ENCODE results near the gene ZNF718. TPM values are rescaled to one million over a fixed set of nuclear protein-coding genes. Genes with fewer than 3 reads are reported as not detected.

ZNF718 gene
- total RNA-seq, 1 experiment from 2014 or later: 15.2 TPM

- no peaks in the 10 kb centered on the region for H3K4me1 Mint-ChIP-seq (ENCODE audit: low read depth, unreplicated experiment)
- TF ChIP-seq CTCF (IDR thresholded peaks at IDR 0.05; ENCODE audit: unreplicated experiment): no peak
- H3K27me3 Mint-ChIP-seq (ENCODE audit: unreplicated experiment): no peaks in the 10 kb centered on the region
- CTCF ChIA-PET: no interaction called here
- H3K27ac Mint-ChIP-seq (ENCODE audit: unreplicated experiment): no peak overlapping the region
- DNase-seq: no peak
- intact Hi-C loops (cut with micrococcal nuclease; ENCODE audit: unreplicated experiment): no loop called here
- BruUV-seq (replicated peaks): no TSS peak
- no peak overlapping the region for H3K4me3 Mint-ChIP-seq (ENCODE audit: low read depth, unreplicated experiment)
- H3K9me3 Mint-ChIP-seq (ENCODE audit: low read depth, unreplicated experiment): peaks cover 5% of the 10 kb centered on the region
- H3K36me3 Mint-ChIP-seq (ENCODE audit: insufficient read depth, unreplicated experiment): peaks cover 19% of the 10 kb centered on the region
Measured at GRCh38 chr4:138935-139334, 14.6 kb downstream of the ZNF718 start.

- Mint-ChIP-seq H3K4me3 (ENCODE audit: low read depth, unreplicated experiment) (no peak overlapping the region), H3K4me1 (ENCODE audit: low read depth, unreplicated experiment) (no peaks in the 10 kb centered on the region), H3K27ac (ENCODE audit: unreplicated experiment) (no peak overlapping the region), H3K27me3 (ENCODE audit: unreplicated experiment) (no peaks in the 10 kb centered on the region), H3K9me3 (ENCODE audit: low read depth, unreplicated experiment) (peaks cover 9% of the 10 kb centered on the region), H3K36me3 (ENCODE audit: insufficient read depth, unreplicated experiment) (peaks cover 14% of the 10 kb centered on the region)
- no peak for DNase-seq
- BruUV-seq (replicated peaks): no TSS peak
- intact Hi-C loops (cut with micrococcal nuclease; ENCODE audit: unreplicated experiment): no loop called here
- CTCF ChIA-PET: no interaction called here
- no peak for TF ChIP-seq CTCF (IDR thresholded peaks at IDR 0.05; ENCODE audit: unreplicated experiment)
Measured at GRCh38 chr4:139691-140090, 15.4 kb downstream of the ZNF718 start.

GRCh38 chr4:146621-147020 lies 22.3 kb downstream of the ZNF718 start:
- CTCF ChIA-PET: no interaction called here
- H3K4me1 Mint-ChIP-seq (ENCODE audit: low read depth, unreplicated experiment): no peaks in the 10 kb centered on the region
- H3K9me3 Mint-ChIP-seq (ENCODE audit: low read depth, unreplicated experiment): peaks cover 4% of the 10 kb centered on the region
- H3K36me3 Mint-ChIP-seq (ENCODE audit: insufficient read depth, unreplicated experiment): peaks cover 8% of the 10 kb centered on the region
- no peak overlapping the region for H3K4me3 Mint-ChIP-seq (ENCODE audit: low read depth, unreplicated experiment)
- TF ChIP-seq CTCF (IDR thresholded peaks at IDR 0.05; ENCODE audit: unreplicated experiment): no peak
- H3K27me3 Mint-ChIP-seq (ENCODE audit: unreplicated experiment): no peaks in the 10 kb centered on the region
- BruUV-seq (replicated peaks): no TSS peak
- intact Hi-C loops (cut with micrococcal nuclease; ENCODE audit: unreplicated experiment): no loop called here
- no peak for DNase-seq
- no peak overlapping the region for H3K27ac Mint-ChIP-seq (ENCODE audit: unreplicated experiment)

GRCh38 chr4:147233-147632 lies 22.9 kb downstream of the ZNF718 start:
- no peak for TF ChIP-seq CTCF (IDR thresholded peaks at IDR 0.05; ENCODE audit: unreplicated experiment)
- CTCF ChIA-PET: no interaction called here
- H3K4me3 Mint-ChIP-seq (ENCODE audit: low read depth, unreplicated experiment): no peak overlapping the region
- DNase-seq: no peak
- no peaks in the 10 kb centered on the region for H3K27me3 Mint-ChIP-seq (ENCODE audit: unreplicated experiment)
- peaks cover 4% of the 10 kb centered on the region for H3K9me3 Mint-ChIP-seq (ENCODE audit: low read depth, unreplicated experiment)
- intact Hi-C loops (cut with micrococcal nuclease; ENCODE audit: unreplicated experiment): no loop called here
- H3K4me1 Mint-ChIP-seq (ENCODE audit: low read depth, unreplicated experiment): no peaks in the 10 kb centered on the region
- peaks cover 9% of the 10 kb centered on the region for H3K36me3 Mint-ChIP-seq (ENCODE audit: insufficient read depth, unreplicated experiment)
- BruUV-seq (replicated peaks): no TSS peak
- H3K27ac Mint-ChIP-seq (ENCODE audit: unreplicated experiment): no peak overlapping the region

Measured in Calu3 (cell line).